AG09319 (cell line): Measurements from ENCODE around the gene MAFF.
A peak's percentile ranks its signal among the peaks of the same experiment; 100 is the strongest.

ENCODE experiments used
- DNase-seq: peaks from one replicate; pipeline ENCODE4 v3.0.0-alpha.2; 2010; ENCODE audit warnings: low read depth; ENCODE audit errors: extremely low read depth
- TF ChIP-seq, protein P1 (sequence below): IDR thresholded peaks from 2 replicates; pipeline ENCODE4 v1.5.1; 2011; ENCODE audit warnings: low read depth, mild to moderate bottlenecking, inconsistent platforms, low read length, moderate library complexity

MAFF gene

DNA sequence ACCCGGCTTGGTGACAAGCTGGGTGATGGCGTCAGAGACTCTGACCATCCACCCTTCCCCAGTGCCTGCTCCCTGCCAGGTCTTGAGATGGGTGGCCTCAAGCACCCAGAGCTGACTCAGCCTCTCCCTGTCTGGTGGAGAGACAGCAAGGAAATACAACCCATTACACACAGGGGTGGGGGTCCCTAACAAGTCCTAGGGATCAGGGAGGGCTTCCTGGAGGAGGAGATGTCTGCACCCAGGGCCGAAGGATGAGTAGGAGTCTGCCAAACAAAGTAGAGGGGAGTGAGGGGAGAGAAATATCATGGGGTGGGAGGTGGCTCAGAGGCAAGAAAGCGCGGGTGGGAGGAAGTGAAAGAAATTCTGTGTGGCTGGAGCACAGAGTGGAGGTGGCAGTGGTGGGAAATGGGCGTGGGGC, 6.8 kb downstream of the MAFF start:
- DNase-seq = no peak
- TF ChIP-seq, protein P1, sequence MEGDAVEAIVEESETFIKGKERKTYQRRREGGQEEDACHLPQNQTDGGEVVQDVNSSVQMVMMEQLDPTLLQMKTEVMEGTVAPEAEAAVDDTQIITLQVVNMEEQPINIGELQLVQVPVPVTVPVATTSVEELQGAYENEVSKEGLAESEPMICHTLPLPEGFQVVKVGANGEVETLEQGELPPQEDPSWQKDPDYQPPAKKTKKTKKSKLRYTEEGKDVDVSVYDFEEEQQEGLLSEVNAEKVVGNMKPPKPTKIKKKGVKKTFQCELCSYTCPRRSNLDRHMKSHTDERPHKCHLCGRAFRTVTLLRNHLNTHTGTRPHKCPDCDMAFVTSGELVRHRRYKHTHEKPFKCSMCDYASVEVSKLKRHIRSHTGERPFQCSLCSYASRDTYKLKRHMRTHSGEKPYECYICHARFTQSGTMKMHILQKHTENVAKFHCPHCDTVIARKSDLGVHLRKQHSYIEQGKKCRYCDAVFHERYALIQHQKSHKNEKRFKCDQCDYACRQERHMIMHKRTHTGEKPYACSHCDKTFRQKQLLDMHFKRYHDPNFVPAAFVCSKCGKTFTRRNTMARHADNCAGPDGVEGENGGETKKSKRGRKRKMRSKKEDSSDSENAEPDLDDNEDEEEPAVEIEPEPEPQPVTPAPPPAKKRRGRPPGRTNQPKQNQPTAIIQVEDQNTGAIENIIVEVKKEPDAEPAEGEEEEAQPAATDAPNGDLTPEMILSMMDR = no peak

DNA sequence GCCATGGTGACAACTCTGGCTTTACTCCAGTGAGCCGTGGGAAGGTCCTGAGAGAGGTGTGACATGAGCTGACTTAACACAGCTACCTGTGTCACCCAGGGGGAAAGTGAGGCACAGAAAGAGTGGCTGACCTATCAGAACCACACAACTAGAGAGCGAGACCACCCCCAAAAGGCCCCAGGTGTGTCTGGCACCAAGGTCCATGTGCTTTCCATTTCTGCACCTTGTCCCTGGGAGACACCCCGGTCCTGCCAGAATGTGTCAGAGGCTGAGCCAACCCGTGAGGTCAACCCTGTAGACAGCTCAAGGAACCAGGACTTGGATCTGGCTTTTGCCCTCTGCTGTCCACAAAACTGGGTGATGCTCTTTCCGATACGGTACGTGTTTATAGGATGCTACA, 9.8 kb downstream of the MAFF start:
- no peak for DNase-seq
- TF ChIP-seq, protein P1 = no peak

DNA sequence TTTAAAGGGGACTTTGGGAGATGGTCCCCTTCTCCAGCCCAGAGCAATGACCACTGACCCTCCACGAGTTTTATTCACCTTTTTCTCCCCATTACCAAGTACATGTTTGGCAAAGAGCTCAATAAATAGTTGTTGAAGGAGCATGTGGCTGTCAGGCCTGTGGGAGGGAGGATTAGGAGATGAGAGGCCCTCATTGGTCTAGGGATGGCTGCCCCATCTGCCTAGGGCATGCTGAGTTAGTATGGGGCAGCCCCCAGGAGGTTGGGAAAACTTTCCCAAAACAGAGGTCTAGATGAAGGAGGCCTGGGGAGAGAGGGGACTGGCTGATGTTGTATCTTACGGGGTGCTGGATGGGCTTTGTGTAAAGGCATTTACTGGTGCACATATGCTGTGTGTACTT, 10.6 kb downstream of the MAFF start:
- DNase-seq = no peak
- TF ChIP-seq, protein P1 = no peak

DNA sequence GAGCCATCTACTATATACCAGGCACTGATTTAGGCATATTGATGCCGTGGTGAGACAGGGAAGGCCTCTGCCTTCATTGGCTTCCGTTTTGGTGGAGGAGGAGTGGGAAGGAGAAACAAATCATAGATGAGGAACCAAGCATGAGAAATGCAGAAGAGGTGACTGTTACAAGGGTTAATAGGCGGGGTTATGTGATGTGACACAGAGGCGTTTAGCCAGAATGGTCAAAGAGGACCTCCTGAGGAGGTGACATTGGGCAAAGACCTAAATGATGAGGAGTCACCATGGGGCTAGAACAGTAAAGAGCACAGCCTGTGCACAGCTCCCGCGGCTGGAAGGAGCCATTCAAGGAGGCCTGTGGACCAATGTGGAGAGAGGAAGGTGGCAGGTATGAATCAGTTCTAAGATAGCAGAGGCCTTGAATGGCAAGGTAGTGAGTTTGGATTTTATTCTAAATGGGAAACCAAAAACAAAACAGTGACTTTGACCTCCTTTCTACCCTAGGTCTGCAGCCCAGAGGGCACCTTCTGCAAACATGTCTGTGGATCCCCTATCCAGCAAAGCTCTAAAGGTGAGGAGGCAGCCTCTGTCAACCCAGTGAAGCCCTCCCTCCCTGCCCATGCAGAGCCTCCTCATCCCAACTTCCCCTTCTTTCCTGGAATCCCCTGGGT, 11.7 kb downstream of the MAFF start:
- TF ChIP-seq, protein P1 = no peak
- no peak for DNase-seq

DNA sequence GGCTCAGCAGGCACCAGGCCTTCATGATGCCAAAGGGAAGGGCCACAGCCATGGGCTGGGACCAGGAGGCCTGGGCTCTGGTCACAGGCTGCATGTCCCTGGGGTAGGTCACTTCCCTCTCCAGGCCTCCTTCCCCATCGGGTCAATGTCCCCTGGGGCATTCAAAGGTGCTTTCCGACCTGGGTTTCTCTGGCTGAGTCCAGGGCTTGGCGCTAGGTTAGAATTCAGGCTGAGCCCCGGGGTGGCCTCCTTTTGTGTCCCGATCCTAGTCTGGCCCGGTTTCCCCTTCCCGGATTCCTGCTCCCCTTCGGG, 12.2 kb downstream of the MAFF start:
- TF ChIP-seq, protein P1 = no peak
- DNase-seq = no peak

DNA sequence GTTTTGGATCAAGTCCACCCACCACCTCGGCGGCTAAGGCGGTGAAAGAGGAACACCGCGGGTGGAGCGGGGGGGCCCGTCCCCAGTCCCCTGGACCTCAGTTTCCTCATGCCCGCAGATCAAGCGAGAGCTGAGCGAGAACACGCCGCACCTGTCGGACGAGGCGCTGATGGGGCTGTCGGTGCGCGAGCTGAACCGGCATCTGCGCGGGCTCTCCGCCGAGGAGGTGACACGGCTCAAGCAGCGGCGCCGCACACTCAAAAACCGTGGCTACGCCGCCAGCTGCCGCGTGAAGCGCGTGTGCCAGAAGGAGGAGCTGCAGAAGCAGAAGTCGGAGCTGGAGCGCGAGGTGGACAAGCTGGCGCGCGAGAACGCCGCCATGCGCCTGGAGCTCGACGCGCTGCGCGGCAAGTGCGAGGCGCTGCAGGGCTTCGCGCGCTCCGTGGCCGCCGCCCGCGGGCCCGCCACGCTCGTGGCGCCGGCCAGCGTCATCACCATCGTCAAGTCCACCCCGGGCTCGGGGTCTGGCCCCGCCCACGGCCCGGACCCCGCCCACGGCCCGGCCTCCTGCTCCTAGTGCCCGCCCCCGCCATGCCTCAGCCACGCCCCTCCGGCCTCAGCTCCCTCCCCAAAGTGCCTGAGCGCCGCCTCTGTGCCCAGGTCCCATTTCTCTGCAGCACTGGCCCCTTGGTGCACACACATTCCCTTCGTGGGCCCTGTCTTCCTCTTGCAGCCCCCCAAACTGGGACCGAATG, 12.7 kb downstream of the MAFF start:
- TF ChIP-seq, protein P1 = peak; percentile 12
- no peak for DNase-seq
